GM18508 (cell line): ENCODE measurements around the gene EOMES.
A peak's percentile ranks its signal among the peaks of the same experiment; 100 is the strongest.

Source experiments
- ATAC-seq: cut with Tn5 transposase; IDR thresholded peaks from one replicate; pipeline ENCODE4 v1.9.1; 2021; ENCODE audit warnings: moderate number of reproducible peaks; ENCODE audit not compliant: insufficient read depth, unreplicated experiment

The EOMES gene

DNA sequence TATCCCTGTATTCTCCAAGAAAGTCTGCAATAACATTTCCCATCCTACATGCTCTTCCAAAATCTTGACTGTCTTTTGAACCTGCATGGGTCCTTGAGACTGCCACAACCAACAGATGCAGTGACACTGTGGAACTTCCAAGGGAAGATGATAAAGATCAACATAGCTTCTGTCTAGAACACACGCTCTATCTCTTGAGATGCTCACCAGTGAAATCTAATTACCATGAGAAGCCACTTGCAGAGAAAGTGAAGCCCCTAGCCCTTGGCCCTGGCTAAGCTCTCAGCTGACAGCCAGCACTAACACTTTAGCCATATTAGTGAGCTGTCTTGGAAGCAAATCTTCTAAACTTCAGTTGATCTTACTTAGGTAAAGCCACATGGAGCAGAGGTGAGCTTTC, 36.6 kb downstream of the EOMES start:
- no peak for ATAC-seq

GRCh38 chr3:27684302-27684701, 37.8 kb downstream of the EOMES start:
- no peak for ATAC-seq

GRCh38 chr3:27681249-27681748, 40.8 kb downstream of the EOMES start:
- peak; percentile 69 for ATAC-seq

GRCh38 chr3:27680517-27681246, 41.4 kb downstream of the EOMES start:
- ATAC-seq = no peak

DNA sequence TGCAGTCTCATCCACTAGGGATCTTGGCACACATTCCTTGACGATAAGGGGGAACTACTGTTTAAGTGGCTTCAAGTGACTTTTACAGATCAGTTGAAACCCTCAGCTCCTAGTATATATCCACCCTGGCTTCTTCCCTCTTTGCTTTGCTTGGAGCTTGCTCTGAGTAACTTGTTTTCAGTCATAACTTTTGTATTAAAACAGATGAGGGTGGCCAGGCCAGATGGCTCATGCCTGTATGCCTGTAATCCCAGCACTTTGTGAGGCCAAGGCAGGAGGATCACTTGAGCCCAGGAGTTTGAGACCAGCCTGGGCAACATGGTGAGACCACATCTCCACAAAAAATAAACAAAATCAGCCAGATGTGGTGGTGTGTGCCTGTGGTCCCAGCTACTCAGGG, 42.4 kb downstream of the EOMES start:
- no peak for ATAC-seq

- no peak for ATAC-seq
Observed at GRCh38 chr3:27678234-27678633, 43.9 kb downstream of the EOMES start.

DNA sequence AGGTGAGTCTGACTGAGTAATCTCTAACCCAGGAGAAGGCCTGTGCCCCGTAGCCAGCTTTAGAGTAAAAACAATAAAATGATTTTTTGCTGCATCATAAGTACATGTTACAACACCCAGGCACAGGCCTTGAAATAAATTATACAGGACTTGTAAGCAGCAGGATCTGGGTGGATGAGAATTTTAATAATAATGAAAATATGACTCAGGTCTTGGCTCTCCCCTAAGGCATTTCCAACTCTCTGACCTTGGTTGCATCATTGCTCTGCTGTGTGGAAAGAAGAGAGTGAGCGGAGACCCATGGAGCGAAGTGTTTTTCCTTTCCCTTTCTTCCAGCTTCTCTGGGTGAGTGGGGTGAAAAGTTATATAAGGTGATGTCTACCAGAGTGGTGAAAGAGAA, 44.6 kb downstream of the EOMES start:
- no peak for ATAC-seq

DNA sequence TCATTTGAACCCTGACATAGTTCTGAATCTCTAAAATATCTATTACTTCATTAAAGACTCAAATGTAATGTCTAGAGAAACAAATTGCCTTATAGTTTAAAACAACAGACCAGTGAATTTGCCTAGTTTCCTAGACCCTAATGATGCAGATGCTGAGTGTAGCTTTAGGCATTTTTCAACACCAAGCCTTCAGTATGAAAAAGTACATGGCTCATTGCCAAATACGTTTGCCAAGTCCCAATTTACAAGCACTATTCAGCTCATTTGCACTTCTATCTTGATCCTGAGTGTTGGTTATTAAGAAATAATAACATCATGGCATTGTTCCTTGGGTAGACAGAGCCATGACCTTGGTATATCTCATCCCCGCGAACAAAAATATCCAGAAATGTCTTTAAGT, 46.8 kb downstream of the EOMES start:
- ATAC-seq = no peak

GRCh38 chr3:27673701-27674100, 48.4 kb downstream of the EOMES start:
- no peak for ATAC-seq

- no peak for ATAC-seq
Observed at GRCh38 chr3:27671101-27671500, 51.0 kb downstream of the EOMES start.

DNA sequence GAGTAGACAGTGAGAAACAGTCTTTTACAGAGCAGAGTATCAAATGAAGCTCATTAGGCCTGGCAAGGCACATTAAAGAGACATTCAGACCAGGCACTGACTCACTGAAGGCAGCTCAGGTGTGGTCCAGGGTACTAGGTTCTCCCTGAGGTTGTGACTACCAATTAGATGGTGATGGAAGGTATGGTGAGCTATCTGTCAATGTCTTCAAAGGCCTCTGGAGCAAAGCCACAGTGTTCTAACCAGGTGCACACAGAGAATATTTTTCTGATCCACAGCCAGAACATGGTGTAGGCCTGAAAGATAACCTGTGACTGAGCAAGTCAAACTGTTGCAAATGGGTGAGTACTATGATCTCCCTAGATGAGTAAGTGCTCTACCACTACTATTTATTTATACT, 51.5 kb downstream of the EOMES start:
- no peak for ATAC-seq

GRCh38 chr3:27669591-27669990, 52.5 kb downstream of the EOMES start:
- peak; percentile 55 for ATAC-seq

DNA sequence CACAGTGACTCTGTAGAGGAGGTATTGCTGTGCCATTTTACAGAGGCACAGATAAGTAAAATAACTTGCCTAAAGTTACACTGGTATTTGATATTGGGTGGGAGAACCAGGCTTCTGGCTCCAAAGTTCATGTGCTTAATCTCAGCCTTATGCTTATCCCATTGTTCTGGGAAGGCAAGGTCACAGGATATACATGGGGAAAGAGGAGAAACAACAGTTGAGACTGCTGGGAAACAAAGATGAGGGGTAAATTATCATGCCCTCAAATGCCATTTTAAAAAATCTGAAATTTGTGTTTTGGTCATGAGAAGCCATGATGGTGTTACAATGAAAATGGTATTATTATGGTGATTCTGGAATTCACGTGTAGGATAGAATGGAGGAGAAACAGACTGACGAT, 54.4 kb downstream of the EOMES start:
- ATAC-seq = no peak

- no peak for ATAC-seq
Observed at GRCh38 chr3:27666708-27667107, 55.4 kb downstream of the EOMES start.

- ATAC-seq = no peak
Observed at GRCh38 chr3:27666272-27666671, 55.9 kb downstream of the EOMES start.
